Tibial artery (tissue), 4 donors: Measurements from ENCODE around the gene FAM3B.

Source experiments
- DNase-seq, 2 donors: peaks; one replicate each; pipeline ENCODE4 v3.0.0-alpha.2; 2019
- H3K27ac ChIP-seq, 2 donors: fragments of 200-600 bp; sonication (generic) in 1 of 2; 1 replicate in 1 of 2; 2 replicates in 1 of 2; pipeline ENCODE4 v1.5.1; 2018 to 2019; ENCODE audit warnings: mild to moderate bottlenecking in 1 of 2
- H3K27me3 ChIP-seq, 2 donors: fragments of 200-600 bp; sonication (generic) in 1 of 2; one replicate each; pipeline versions ENCODE4 v1.5.1 to v1.6.0; 2016 to 2019
- H3K36me3 ChIP-seq, 3 donors: fragments of 200-600 bp; sonication (generic) in 2 of 3; one replicate each; pipeline ENCODE4 v1.5.1; 2016 to 2019; ENCODE audit warnings: mild to moderate bottlenecking in 2 of 3
- H3K4me1 ChIP-seq, 4 donors: fragments of 200-600 bp; sonication (generic) in 2 of 4; 1 replicate in 3 of 4; 2 replicates in 1 of 4; pipeline ENCODE4 v1.5.1; 2016 to 2019
- H3K4me3 ChIP-seq, 2 donors: fragments of 200-600 bp; sonication (generic) in 1 of 2; 1 replicate in 1 of 2; 2 replicates in 1 of 2; pipeline ENCODE4 v1.5.1; 2018 to 2019; ENCODE audit warnings: mild to moderate bottlenecking in 2 of 2
- H3K9me3 ChIP-seq, 3 donors: fragments of 200-600 bp; sonication (generic) in 1 of 3; one replicate each; pipeline ENCODE4 v1.5.1; 2016 to 2019
- intact Hi-C: fragments of 100-400 bp; cut with DNase I; formaldehyde crosslinking; loops from one replicate; pipeline ENCODE4 v1.15.0; 2023; ENCODE audit warnings: low total_unique reads
- TF ChIP-seq, protein P1 (sequence below), 2 experiments: fragments of 200-600 bp in 1 of 2; fragments of 450-650 bp in 1 of 2; IDR thresholded peaks; one replicate each; pipeline ENCODE4 v1.5.1; 2017 to 2019; ENCODE audit warnings: antibody characterized with exemption in 2 of 2, mild to moderate bottlenecking in 1 of 2, moderate library complexity in 1 of 2

Gene FAM3B

GRCh38 chr21:41403966-41404365 lies 87.4 kb downstream of the FAM3B start:
- Histone ChIP-seq H3K9me3 (no peaks in the 10 kb centered on the region), H3K4me1 (no peaks in the 10 kb centered on the region), H3K36me3 (peaks cover 5 to 18% (median 15%) of the 10 kb centered on the region in 3 donors), H3K27ac (no peak overlapping the region), H3K27me3 (no peaks in the 10 kb centered on the region), H3K4me3 (no peak overlapping the region)
- DNase-seq: peak in 1 of 2 donors; percentile 39
- TF ChIP-seq, protein P1, sequence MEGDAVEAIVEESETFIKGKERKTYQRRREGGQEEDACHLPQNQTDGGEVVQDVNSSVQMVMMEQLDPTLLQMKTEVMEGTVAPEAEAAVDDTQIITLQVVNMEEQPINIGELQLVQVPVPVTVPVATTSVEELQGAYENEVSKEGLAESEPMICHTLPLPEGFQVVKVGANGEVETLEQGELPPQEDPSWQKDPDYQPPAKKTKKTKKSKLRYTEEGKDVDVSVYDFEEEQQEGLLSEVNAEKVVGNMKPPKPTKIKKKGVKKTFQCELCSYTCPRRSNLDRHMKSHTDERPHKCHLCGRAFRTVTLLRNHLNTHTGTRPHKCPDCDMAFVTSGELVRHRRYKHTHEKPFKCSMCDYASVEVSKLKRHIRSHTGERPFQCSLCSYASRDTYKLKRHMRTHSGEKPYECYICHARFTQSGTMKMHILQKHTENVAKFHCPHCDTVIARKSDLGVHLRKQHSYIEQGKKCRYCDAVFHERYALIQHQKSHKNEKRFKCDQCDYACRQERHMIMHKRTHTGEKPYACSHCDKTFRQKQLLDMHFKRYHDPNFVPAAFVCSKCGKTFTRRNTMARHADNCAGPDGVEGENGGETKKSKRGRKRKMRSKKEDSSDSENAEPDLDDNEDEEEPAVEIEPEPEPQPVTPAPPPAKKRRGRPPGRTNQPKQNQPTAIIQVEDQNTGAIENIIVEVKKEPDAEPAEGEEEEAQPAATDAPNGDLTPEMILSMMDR (IDR thresholded peaks at IDR 0.05): no peak
- intact Hi-C loops: no loop called here

GRCh38 chr21:41405321-41405720 lies 88.7 kb downstream of the FAM3B start:
- H3K9me3 ChIP-seq: no peaks in the 10 kb centered on the region
- peak in 1 of 2 donors; percentile 15 for DNase-seq
- no peaks in the 10 kb centered on the region for H3K27me3 ChIP-seq
- intact Hi-C loops: no loop called here
- no peak overlapping the region for H3K27ac ChIP-seq
- H3K4me3 ChIP-seq: no peak overlapping the region
- TF ChIP-seq, protein P1 (IDR thresholded peaks at IDR 0.05): no peak
- H3K4me1 ChIP-seq: no peaks in the 10 kb centered on the region
- H3K36me3 ChIP-seq: peaks cover 5 to 23% (median 23%) of the 10 kb centered on the region in 3 donors

DNA sequence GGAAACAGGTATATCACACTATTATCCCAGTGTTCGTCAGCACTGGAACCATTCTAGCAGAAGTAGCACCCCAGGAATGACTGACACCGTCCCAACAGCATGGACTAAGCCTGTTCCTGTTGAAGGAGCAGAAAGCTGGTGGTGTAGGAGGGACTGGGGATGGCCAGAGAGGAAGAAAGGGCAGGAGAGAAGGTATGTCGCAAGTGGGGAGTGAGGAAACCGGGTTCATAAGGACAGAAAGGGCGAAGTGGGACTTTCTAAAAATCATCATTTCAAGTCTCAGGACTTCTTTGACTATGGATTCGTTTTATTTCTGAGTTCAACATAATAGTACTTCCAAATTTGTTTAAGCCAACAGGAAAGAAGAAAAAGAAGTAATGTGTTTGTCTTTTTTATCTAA lies 89.7 kb downstream of the FAM3B start:
- TF ChIP-seq, protein P1 (IDR thresholded peaks at IDR 0.05): no peak

More for the DNA sequence above, 89.7 kb downstream of the FAM3B start:
- Histone ChIP-seq H3K9me3 (peaks cover 0 to 7% (median 0%) of the 10 kb centered on the region in 3 donors), H3K4me1 (no peaks in the 10 kb centered on the region), H3K36me3 (peaks cover 5 to 23% (median 23%) of the 10 kb centered on the region in 3 donors), H3K27ac (no peak overlapping the region), H3K4me3 (no peak overlapping the region), H3K27me3 (no peaks in the 10 kb centered on the region)
- peak in 1 of 2 donors; percentile 28 for DNase-seq
- intact Hi-C loops: no loop called here
